ENCODE measurements around the gene DYNLT1.
"Not testable (repeated sequence)": the region's sequence is repeated elsewhere in the genome, so short reads cannot be mapped to it uniquely, and the experiment has no call there.

Gene DYNLT1

GRCh38 chr6:158639056-158639455 lies 5.5 kb downstream of the DYNLT1 start:
- DNase-seq: no peak

GRCh38 chr6:158638324-158638854 lies 6.2 kb downstream of the DYNLT1 start:
- no peak for DNase-seq

- no peak for DNase-seq
These were observed 7.8 kb downstream of the DYNLT1 start for GRCh38 chr6:158636778-158637177.

GRCh38 chr6:158635427-158636073 lies 9.0 kb downstream of the DYNLT1 start:
- no peak for DNase-seq

GRCh38 chr6:158634695-158635426 lies 9.7 kb downstream of the DYNLT1 start:
- DNase-seq: no peak

- DNase-seq: no peak
These were observed 11.4 kb downstream of the DYNLT1 start for GRCh38 chr6:158633127-158633526.

GRCh38 chr6:158632538-158633119 lies 11.9 kb downstream of the DYNLT1 start:
- not testable (repeated sequence) for DNase-seq

- DNase-seq: no peak
These were observed 12.6 kb downstream of the DYNLT1 start for GRCh38 chr6:158631678-158632537.

- no peak for DNase-seq
These were observed 13.5 kb downstream of the DYNLT1 start for GRCh38 chr6:158630938-158631616.

- DNase-seq: no peak
These were observed 14.9 kb downstream of the DYNLT1 start for GRCh38 chr6:158629367-158630221.

- DNase-seq: no peak
These were observed 16.0 kb downstream of the DYNLT1 start for GRCh38 chr6:158628542-158628941.

- no peak for DNase-seq
These were observed 16.7 kb downstream of the DYNLT1 start for GRCh38 chr6:158627940-158628211.

- no peak for DNase-seq
These were observed 17.2 kb downstream of the DYNLT1 start for GRCh38 chr6:158627168-158627939.

GRCh38 chr6:158626360-158627167 lies 18.0 kb downstream of the DYNLT1 start:
- DNase-seq: no peak

GRCh38 chr6:158625881-158626305 lies 18.6 kb downstream of the DYNLT1 start:
- no peak for DNase-seq

GRCh38 chr6:158624684-158625682 lies 19.6 kb downstream of the DYNLT1 start:
- no peak for DNase-seq

GRCh38 chr6:158622545-158623190 lies 21.9 kb downstream of the DYNLT1 start:
- no peak for DNase-seq
